ENCODE data around the gene CDC16.

DNA sequence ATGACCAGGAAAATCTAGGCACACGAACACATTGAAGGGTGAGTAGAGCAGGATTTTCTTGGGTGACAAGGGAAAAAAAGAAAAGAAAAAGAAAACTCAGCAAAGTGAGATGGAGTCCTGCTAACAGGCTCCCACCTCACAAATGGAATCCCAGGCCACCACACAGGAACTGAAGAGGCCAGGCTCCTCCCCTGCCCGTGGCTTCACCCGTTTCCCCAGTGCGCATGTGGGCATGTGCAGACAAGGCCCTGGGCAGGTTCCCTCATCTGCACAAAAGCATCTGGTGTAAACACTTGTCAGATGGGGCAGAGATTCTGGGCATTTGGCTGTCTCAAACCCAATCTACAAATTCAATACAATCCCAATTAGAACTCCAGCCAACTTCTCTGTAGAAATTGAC, 31.2 kb upstream of the CDC16 start:
- no peak for TF ChIP-seq POLR2AphosphoS5 (IDR thresholded peaks at IDR 0.05)
- TF ChIP-seq, protein P1, sequence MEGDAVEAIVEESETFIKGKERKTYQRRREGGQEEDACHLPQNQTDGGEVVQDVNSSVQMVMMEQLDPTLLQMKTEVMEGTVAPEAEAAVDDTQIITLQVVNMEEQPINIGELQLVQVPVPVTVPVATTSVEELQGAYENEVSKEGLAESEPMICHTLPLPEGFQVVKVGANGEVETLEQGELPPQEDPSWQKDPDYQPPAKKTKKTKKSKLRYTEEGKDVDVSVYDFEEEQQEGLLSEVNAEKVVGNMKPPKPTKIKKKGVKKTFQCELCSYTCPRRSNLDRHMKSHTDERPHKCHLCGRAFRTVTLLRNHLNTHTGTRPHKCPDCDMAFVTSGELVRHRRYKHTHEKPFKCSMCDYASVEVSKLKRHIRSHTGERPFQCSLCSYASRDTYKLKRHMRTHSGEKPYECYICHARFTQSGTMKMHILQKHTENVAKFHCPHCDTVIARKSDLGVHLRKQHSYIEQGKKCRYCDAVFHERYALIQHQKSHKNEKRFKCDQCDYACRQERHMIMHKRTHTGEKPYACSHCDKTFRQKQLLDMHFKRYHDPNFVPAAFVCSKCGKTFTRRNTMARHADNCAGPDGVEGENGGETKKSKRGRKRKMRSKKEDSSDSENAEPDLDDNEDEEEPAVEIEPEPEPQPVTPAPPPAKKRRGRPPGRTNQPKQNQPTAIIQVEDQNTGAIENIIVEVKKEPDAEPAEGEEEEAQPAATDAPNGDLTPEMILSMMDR (IDR thresholded peaks at IDR 0.05 in 8 of 11, conservative IDR thresholded peaks at IDR 0.05 in 3 of 11): no peak
